ENCODE data around the gene STK25.

The STK25 gene

DNA sequence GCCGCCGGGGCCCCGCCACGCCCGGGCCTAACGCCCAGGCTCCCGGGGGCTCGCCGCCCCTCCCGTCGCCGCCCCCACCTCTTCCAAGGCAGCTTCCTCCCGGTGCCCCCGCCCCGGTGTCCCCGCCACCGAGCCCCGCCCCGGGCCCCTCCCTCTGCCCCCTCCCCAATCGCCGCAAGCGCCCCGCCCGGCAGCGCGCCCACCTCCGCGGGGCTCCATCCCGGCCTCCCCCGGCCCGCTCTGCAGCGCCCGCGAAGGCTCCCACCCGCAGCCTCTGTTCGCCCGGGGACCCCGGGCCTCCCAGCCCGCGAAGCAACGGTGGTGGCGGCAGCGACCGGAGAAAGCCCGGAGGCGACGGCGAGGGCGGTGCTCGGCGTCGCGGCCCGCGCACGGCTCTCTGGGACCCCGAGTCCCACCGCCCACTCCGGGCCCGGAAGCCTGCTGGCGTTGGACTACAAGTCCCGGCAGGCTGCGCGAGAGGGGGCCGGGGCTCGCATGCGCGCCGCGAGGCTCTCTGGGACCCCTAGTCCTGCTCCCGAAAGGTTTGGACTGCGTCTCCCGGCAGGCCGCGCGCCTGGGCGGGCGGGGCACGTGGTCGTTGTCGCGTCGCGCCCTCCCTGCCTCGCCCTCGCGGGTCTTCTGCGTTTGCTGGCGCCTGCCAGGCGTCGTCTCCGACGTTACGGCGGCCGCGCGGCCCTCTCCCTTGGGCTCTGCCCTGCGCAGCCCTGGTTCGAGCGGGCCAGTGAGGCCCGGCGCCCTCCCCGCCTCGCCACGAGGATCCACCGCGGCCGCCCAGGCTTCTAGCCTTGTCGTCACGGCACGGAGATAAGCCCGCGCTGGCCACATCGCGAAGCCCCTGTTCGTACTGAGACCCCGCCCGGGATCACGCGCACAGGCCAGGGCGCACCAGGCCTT is at the start of gene STK25:
Gene STK25 (minus strand): TSS at position 345 of the 915 bp plus-strand sequence. CDS start 549 bp downstream, outside the sequence.
- DNase-seq (ENCODE audit: low spot score), result peak; percentile 98

DNA sequence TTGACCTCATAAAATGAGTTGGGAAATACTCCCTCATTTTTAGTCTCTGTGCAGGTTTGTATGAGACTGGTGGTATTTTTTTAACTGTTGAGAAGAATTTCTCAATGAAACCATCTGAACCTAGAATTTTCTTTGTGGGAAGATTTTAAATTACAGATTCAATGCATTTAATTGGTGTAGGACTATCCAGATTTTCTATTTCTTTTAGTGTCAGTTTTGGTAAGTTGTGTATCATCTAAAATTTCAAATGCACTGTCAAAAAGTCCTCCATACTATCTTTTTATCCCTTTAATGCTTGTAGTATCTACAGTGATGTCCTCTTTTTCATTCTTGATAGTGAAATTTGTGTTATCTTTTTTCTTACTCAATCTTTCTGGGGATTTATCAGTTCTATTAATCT is 48.4 kb upstream of the STK25 start:
- DNase-seq (ENCODE audit: low spot score), result no peak

DNA sequence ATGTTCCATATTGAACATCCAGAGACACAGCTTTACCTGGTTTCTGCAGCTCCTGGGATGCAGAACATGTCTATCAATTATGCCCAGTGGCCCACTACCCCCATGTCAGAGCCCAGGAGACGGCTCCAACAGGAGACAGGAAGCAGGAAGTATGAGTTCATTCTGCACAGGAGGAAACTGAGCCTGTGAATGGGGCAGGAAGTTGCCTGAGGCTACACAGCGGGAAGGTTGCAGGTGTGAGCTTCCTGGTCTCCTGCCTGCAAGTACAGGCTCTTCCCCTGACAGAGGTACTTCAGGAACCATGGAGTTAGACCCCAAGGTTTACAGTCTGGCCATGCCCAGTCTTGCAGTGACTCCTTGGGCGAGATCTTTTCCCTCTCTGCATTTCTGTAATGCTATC is 47.3 kb upstream of the STK25 start:
- no peak for DNase-seq (ENCODE audit: low spot score)

DNA sequence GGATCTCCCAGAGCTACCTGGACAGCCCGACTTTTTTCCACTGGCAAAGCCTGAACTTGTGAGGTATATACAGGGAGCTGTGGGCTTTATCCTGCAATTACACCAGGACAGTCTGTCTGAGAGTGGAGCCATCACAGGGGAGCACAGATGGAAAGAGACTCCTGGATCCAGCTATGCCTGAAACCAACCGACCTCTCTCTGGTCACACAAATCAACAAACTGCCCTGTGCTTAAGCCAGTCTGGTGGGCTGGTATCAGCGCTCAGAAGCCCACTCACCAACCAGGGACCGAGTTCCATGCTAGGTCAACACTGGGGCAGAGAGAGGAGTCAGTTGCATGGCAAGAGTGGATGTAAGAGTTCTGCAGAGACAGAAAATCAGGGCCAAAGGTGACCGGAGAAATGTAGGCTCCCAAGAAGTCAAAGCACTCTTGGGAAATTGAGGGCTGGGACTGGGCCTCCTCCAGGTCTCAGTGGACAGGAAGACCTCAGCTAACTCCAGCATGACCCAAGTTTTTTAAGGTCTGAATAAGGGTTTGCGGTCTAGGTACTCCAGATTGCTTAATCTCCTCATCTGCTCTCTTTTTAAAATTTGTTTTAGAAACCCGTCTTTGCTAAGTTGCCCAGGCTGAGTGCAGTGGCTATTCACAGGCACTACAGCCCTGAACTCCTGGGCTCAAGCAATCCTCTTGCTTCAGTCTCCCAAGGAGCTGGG is 46.4 kb upstream of the STK25 start:
- no peak for DNase-seq (ENCODE audit: low spot score)

DNA sequence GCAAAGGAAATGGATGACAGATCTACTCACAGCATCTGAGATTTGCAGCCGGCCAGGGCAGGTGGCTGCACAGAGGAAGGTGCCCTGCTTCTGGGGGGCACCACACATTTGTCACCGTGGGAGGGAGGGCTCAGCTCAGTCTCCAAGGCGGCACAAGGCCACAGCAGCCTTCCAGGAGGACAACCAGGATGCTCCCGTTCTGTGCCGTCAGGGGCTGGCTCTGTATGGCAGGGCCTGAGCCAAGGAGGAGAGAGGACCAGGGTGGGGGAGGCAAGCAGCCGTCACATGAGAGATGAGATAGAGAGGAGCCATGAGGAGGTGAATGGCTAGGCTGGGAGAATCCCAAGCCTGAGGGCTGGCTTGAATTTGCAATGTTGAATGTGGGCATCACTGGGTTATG is 45.6 kb upstream of the STK25 start:
- no peak for DNase-seq (ENCODE audit: low spot score)

DNA sequence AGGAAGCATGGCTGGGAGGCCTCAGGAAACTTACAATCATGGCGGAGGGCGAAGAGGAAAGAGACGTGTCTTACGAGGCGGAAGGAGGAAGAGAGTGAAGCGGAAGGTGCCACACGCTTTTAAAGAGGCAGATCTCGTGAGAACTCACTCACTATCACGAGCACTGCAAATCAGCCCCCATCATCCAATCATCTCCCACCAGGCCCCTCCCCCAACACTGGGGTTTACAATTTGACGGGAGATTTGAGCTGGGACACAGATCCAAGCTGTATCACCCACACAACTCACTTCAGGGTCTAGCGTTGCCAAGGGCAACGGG is 45.1 kb upstream of the STK25 start:
- DNase-seq (ENCODE audit: low spot score), result no peak

DNA sequence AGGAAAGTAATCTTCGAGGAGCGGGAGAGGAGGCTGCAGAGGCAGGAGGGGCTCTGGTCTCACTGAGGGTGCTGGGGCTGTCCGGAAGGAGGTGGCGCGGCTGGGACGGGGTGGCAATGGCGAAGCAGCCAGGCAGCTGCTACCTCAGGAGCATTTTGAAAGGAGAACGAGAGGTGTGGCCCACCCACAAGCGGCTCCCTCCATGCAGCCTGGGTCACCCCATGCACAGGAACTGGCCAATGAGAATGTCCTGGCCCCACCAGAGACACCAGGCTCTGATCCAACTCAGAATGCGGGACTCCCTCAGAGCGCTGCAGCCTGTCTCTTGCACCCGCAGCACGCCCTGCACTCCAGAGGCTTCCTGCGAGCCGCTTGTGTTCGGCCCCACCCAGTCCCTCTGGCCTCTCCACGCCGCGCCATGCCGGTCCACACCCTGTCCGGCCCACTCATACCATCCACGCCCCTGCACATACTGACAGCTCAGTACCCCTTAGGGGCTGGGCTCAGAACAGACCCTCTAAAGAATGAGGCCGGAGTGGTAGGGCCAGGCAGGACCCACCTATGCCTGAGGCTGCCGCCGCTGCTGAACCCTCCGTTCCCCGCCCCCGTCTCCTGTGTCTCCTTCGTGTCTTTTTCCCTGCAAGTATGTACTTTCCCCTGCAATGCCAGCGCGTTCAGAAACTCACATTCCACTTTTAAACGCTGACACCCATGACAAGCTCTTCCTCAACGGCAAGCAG is 43.8 kb upstream of the STK25 start:
- no peak for DNase-seq (ENCODE audit: low spot score)

DNA sequence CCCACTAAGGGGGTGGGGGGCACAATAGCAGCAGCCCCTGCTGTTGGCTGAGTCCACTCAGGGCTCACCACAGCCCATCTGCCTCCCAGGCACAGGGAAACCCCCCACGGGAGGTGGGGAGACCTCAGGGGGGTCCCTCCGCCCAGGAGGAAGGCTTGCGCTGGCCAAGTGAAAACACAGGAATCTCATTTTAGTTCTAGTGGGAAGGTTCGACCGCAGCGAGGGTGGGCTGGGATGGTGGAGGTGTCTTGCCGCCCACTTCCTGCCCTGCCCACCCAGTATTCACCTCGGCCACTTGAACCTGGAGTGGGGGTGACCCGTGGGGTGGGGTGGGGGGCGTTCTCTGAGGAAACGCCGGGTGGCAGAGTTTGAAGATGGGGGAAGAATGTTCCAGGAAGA is 43.2 kb upstream of the STK25 start:
- DNase-seq (ENCODE audit: low spot score), result no peak

DNA sequence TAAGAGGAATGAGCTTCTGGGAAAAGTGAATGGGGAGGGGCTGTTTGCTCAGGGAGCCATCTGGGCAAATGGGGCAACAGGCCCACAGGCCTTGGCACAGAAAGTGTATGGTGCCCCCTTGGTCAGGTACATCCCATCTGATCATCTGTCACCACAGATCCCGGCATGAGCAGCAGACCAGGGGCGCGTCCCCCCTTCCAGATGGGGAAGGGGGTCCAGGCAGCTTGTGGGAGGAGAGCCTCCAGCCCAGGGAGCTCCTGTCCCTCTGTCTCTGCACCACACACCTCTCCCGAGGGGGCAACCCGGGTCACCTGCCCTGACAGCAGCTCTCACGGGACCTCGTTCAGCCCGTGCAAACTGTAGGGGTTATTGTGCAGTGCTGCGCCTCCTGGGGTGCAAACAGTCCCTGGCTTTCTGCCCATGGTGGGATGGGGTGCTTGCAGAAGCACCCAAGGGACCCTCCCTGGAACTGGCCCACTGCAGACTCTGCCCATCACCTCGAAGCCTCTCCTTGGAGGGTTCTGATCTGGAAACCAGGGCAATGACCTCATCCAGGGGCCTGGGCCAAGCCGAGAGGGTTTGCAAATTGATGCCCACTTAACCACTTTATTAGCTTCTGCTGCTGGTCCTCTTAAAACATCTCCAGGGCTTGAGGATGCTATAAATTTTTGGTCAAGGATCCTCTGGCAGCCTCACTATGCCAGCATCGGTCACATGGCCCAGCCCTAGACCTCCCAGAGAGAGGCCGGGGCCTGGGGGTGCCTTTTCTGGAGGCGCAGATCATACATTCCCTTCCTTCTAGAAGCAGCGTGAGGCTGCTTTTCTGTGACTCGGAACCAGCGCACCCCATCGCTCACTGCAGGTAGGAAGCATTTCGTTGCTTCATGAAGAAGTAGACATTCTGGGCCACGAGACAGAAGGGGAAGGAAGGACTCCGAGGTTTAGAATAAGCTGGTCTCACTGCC is 42.5 kb upstream of the STK25 start:
- DNase-seq (ENCODE audit: low spot score), result no peak

DNA sequence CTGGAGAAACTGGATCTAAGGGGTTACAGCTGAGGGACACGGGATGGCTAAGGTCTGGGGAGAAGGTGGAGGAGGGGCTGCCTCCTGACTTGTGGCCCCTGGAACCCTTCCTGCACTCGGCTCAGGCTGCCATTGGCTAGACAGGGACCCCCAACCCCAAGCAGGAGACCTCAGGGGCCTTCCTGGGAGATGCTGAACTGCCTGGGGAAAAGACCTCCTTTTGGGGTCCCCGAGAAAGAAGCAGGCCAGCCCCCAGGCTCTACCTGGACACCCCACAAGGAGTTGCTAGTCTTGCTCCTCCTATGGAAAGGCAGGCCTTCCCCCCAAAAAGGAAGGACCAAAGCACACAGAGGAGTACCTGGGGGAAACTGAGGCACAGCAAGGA is 40.1 kb upstream of the STK25 start:
- no peak for DNase-seq (ENCODE audit: low spot score)

DNA sequence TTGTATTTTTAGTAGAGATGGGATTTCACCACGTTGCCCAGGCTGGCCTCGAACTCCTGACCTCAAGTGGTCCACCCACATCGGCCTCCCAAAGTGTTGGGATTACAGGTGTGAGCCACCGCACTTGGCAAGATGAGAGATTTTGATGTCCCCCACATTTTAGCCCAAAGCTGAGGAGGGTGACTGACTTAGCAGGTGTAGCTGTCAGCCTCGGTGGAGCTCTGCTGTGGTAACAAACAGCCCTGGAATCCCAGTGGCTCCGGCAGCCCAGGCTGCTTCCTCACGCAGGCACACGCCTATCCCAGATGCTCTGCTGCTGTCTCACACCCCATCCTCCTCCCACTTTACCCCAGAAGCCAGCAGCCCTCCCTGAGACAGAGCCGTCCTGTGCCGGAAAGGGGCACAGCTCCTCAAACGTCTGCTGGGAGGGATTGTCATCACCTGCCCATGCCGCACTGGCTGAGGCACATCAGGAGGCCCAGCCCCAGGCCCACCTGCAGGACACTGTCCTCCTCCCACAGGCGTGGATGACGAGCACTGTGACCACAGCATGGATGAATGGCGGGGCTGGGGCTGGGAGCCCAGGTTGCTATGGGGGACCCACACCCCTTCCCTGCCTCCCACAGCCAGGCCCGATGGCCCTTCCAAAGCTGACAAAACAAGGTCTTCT is 39.5 kb upstream of the STK25 start:
- no peak for DNase-seq (ENCODE audit: low spot score)

DNA sequence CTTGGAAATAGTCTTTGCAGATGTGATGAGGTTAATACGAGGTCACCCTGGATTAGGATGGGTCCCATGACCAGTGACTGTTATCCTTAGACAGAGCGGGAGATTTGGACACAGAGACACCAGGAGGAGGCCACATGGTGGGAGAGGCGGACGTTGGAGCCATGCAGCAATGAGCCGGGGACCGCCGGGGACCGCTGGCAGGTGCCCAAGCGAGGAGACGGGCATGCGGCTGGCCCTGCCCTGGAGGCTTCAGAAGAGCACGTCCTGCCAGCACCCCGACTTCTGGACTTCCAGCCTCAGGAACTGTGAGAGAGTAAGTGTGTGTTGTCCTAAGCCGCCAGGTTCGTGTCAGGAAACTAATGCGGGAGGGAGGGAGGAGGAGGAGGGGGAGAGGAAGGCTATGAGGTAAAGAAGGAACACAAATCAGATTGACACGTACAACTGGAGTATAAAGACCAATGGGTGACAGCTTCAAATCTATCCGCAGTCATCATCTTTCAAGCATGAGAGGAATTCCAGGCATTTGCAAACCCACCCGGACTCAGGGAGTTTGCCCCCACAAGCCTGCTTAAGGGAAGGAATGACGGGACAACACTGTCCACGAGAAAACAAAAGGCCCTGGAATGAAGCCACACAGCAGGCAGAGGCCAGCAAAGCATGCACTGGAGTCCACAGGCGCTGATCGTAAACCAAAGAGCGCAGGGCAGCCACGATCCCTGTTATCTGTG is 38.6 kb upstream of the STK25 start:
- DNase-seq (ENCODE audit: low spot score), result no peak

DNA sequence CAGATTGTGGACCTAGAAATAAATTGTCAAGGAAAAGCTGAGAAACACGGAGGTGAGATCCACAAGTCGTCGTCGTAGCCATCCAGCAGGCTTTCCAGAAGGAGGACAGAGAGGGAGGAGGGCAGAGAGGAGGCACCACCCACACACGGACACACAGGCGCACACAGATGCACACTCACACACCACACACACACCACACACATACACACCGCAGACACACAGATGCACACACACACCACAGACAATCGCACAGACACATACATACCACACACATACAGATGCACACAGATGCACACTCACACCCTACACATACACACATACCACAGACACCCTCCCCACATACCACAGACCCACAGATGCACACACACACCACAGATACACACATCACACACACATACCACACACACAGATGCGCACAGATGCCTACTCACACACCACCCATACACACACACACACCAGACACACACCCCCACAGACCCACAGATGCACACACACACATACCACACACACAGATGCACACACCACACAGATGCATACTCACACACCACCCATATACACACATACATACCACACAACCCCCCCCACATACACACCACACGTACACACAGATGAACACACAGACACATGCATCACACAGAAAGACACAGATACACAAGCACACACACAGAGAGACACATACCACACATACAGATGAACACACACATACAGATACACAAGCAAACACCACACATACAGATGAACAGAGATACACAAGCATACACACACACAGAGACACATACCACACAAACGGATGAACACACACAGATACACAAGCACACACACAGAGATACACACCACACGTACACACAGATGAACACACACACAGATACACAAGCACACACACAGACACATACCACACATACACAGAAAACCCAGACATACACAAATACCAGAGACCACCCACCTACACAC is 37.4 kb upstream of the STK25 start:
- no peak for DNase-seq (ENCODE audit: low spot score)

DNA sequence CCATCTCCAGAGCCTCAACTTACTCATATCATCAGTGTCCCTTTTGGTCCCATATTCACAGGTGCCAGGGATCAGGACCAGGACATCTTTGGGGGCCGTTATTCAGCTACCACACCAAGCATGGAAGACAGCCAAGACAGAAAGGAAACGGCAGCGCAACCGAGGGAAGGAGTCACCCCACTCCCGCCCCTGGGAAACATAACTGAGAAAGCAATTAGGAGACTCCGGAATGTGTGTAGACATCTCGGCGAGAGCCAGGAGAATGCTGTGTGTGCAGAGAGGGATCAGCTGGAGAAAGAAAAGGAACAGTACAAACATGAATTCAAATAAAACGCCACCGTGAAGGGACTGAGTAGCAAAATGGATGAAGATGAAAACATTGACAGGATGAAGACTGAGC is 36.7 kb upstream of the STK25 start:
- DNase-seq (ENCODE audit: low spot score), result no peak

DNA sequence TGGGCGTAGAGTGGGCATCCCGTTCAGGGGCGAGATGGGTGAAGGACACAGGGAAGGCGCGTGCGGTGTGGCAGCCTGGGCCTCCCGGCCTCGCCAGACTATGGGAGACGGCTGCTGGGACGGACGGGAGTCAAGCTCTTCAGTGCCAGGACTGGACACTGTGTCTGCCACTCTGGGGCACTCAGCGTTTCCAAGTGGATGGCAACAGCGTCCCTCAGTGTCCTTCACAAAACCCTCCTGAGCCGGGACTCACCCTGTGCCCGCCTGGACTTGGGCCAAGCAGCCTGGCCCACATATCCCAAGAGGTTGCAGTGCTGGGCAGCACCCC is 33.9 kb upstream of the STK25 start:
- DNase-seq (ENCODE audit: low spot score), result no peak

DNA sequence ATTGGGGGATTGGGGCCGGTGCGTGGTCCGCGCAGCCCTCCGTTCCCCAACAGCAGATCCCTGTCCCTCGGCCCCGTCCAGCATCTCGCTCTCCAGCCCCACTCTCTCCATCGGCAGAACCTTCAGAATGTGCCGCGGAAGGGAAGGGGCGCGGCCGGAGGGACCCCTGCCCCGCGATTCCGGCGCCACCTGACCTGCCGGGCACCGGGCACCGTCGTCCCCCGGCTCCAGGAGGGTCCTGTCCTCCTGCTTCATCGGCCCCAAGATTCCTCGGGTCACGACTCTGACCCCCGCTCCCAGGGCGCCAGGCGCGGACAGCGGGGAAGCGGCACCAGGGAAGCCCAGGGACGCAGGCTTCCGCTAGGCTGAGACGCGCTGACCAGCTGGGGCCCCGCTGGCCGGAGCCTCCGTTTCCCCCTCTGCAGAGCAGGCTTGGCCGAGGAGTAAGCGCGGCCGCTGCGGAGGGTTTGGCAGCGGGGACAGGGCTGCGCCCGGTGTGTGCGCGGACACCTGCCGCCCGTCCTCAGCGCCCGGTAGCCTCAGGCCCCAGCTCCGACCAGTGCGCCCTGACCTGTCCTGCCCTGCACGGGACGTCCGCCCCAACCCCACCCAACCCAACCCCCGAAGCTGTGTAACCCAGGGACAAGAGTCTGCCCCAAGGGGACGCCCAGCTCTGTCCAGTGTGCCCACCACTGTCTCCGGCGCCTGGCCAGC is 33.3 kb upstream of the STK25 start:
- no peak for DNase-seq (ENCODE audit: low spot score)

DNA sequence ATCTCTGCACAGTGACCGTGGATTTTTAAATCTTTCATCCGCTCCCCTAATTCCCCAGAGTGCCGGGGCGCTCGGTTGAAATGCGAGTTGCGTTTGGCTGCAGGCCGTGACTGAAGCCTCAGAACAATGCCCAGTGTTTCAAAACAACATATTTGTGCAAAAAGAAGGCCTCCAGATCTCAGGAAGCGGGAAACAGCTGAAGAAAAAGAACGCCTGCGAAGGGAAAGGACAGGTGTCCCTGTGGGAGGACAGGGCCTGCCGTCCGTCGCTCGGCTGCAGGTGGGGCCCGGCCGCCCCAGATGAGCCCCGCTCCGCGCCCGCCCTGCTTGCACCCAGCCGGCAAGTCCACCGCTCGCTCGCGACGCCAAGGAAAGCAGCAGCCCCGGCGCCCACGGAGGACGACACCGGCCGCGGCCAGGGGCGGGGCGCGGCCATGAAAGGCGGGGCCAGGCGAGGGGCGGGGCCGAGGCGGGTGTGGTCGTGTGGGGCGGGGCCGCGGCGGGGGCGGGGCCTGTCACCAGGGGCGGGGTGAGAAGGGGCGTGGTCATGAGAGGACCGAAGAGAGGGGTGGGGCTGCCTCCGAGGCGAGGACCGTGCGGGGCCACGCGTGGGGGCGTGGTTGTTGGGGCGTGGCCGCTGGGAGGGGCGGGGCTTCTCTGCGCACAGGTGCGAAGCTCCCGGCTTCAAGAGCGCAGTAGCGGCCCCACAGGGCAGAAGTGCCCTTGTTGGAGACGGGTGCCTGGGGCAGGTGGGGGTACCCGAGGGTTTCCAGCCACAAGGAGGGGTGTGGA is 32.6 kb upstream of the STK25 start:
- peak; percentile 19 for DNase-seq (ENCODE audit: low spot score)

DNA sequence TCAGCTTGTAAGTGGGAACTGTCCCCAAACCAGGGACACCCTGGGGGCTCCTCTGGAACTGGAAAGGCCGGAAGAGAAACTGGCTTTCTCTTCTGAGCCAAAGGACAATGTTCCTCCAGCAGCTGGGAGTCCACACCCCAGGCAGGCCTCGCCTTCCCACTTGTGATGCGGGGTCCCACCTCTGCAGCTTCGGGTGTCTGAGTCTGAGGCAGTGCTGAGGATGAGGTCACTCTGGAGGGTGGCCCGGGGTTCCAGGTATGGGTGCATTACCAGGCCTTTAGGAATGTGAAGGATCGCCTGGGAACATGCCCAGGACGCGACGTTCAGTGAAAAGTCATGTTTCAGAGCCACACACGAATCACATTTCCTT is 32.0 kb upstream of the STK25 start:
- DNase-seq (ENCODE audit: low spot score), result no peak

Measured in CD4-positive, alpha-beta T cell treated with Interleukin-15 for 4 hours (primary cell).